ENCODE data around the gene CREB5. TPM values are rescaled to one million over a fixed set of nuclear protein-coding genes. Genes with fewer than 3 reads are reported as not detected.

CREB5 gene
- total RNA-seq, 1 donor from 2014 or later, result 8.9 TPM

- no peaks in the 10 kb centered on the region for H3K4me1 ChIP-seq
- no peak overlapping the region for H3K27ac ChIP-seq
- no peaks in the 10 kb centered on the region for H3K9me3 ChIP-seq
- H3K4me3 ChIP-seq, result no peak overlapping the region
- ATAC-seq, result no peak
- DNase-seq, result no peak
- H3K27me3 ChIP-seq, result no peaks in the 10 kb centered on the region
- intact Hi-C loops (cut with DNase I), result no loop called here
- no peaks in the 10 kb centered on the region for H3K36me3 ChIP-seq
- TF ChIP-seq CTCF (IDR thresholded peaks at IDR 0.05), result no peak
Observed at GRCh38 chr7:28647076-28647421, 234.7 kb downstream of the CREB5 start.

GRCh38 chr7:28649189-28649588 lies 236.9 kb downstream of the CREB5 start:
- ATAC-seq (no peak), DNase-seq (no peak)
- H3K27me3 ChIP-seq, result no peaks in the 10 kb centered on the region
- TF ChIP-seq CTCF (IDR thresholded peaks at IDR 0.05), result no peak
- H3K4me3 ChIP-seq, result no peak overlapping the region
- no peaks in the 10 kb centered on the region for H3K9me3 ChIP-seq
- H3K27ac ChIP-seq, result no peak overlapping the region
- no peaks in the 10 kb centered on the region for H3K36me3 ChIP-seq
- H3K4me1 ChIP-seq, result no peaks in the 10 kb centered on the region
- intact Hi-C loops (cut with DNase I), result no loop called here

GRCh38 chr7:28649811-28650210 lies 237.5 kb downstream of the CREB5 start:
- Histone ChIP-seq H3K4me3 (no peak overlapping the region), H3K27me3 (no peaks in the 10 kb centered on the region), H3K27ac (no peak overlapping the region), H3K9me3 (no peaks in the 10 kb centered on the region), H3K36me3 (no peaks in the 10 kb centered on the region), H3K4me1 (no peaks in the 10 kb centered on the region)
- TF ChIP-seq CTCF (IDR thresholded peaks at IDR 0.05), result no peak
- intact Hi-C loops (cut with DNase I), result no loop called here
- no peak for DNase-seq
- no peak for ATAC-seq

- intact Hi-C loops (cut with DNase I), result no loop called here
- ATAC-seq, result no peak
- no peaks in the 10 kb centered on the region for H3K9me3 ChIP-seq
Observed at GRCh38 chr7:28654110-28654509, 241.8 kb downstream of the CREB5 start.

GRCh38 chr7:28656529-28656928 lies 244.2 kb downstream of the CREB5 start:
- intact Hi-C loops (cut with DNase I), result no loop called here
- no peak for ATAC-seq
- H3K4me3 ChIP-seq, result no peak overlapping the region
- H3K36me3 ChIP-seq, result no peaks in the 10 kb centered on the region
- no peaks in the 10 kb centered on the region for H3K27me3 ChIP-seq
- no peak for TF ChIP-seq CTCF (IDR thresholded peaks at IDR 0.05)
- H3K4me1 ChIP-seq, result no peaks in the 10 kb centered on the region
- H3K27ac ChIP-seq, result no peak overlapping the region
- DNase-seq, result no peak
- H3K9me3 ChIP-seq, result no peaks in the 10 kb centered on the region

More at GRCh38 chr7:28654110-28654509, 241.8 kb downstream of the CREB5 start:
- H3K27ac ChIP-seq, result no peak overlapping the region
- no peak for TF ChIP-seq CTCF (IDR thresholded peaks at IDR 0.05)
- H3K4me3 ChIP-seq, result no peak overlapping the region
- no peaks in the 10 kb centered on the region for H3K4me1 ChIP-seq
- no peak for DNase-seq
- H3K27me3 ChIP-seq, result no peaks in the 10 kb centered on the region
- no peaks in the 10 kb centered on the region for H3K36me3 ChIP-seq

GRCh38 chr7:28658381-28658780 lies 246.1 kb downstream of the CREB5 start:
- ATAC-seq (no peak), DNase-seq (no peak)
- H3K27me3 ChIP-seq, result no peaks in the 10 kb centered on the region
- H3K27ac ChIP-seq, result no peak overlapping the region
- H3K4me1 ChIP-seq, result no peaks in the 10 kb centered on the region
- no peaks in the 10 kb centered on the region for H3K9me3 ChIP-seq
- intact Hi-C loops (cut with DNase I), result no loop called here
- no peak for TF ChIP-seq CTCF (IDR thresholded peaks at IDR 0.05)
- no peak overlapping the region for H3K4me3 ChIP-seq
- no peaks in the 10 kb centered on the region for H3K36me3 ChIP-seq
